GM18858 (cell line): ENCODE data around the gene LCA5L.

ENCODE experiments used
- ATAC-seq: cut with Tn5 transposase; IDR thresholded peaks from one replicate; pipeline ENCODE4 v1.9.1; 2021; ENCODE audit not compliant: unreplicated experiment

The LCA5L gene

GRCh38 chr21:39445321-39446269 is at the start of gene LCA5L:
Gene LCA5L (minus strand): TSS chr21:39445778. CDS start chr21:39428493, 17,285 bp downstream.
- peak; percentile 78 for ATAC-seq

GRCh38 chr21:39489380-39489924 is 43.9 kb upstream of the LCA5L start:
- ATAC-seq: no peak

- no peak for ATAC-seq
These were observed 39.2 kb upstream of the LCA5L start for GRCh38 chr21:39484711-39485276.

- no peak for ATAC-seq
These were observed 38.3 kb upstream of the LCA5L start for GRCh38 chr21:39483917-39484316.

GRCh38 chr21:39481886-39482285 is 36.3 kb upstream of the LCA5L start:
- ATAC-seq: no peak

- ATAC-seq: no peak
These were observed 34.7 kb upstream of the LCA5L start for GRCh38 chr21:39480271-39480670.

- ATAC-seq: no peak
These were observed 34.2 kb upstream of the LCA5L start for GRCh38 chr21:39479814-39480182.

GRCh38 chr21:39479164-39479813 is 33.7 kb upstream of the LCA5L start:
- no peak for ATAC-seq

GRCh38 chr21:39474611-39475010 is 29.0 kb upstream of the LCA5L start:
- ATAC-seq: no peak

- no peak for ATAC-seq
These were observed 27.2 kb upstream of the LCA5L start for GRCh38 chr21:39472786-39473185.

- ATAC-seq: no peak
These were observed 26.0 kb upstream of the LCA5L start for GRCh38 chr21:39471598-39471997.

- no peak for ATAC-seq
These were observed 23.0 kb upstream of the LCA5L start for GRCh38 chr21:39468559-39468958.

- ATAC-seq: no peak
These were observed 22.2 kb upstream of the LCA5L start for GRCh38 chr21:39467746-39468145.

GRCh38 chr21:39466584-39466983 is 21.0 kb upstream of the LCA5L start:
- ATAC-seq: no peak

- ATAC-seq: no peak
These were observed 17.7 kb upstream of the LCA5L start for GRCh38 chr21:39463308-39463707.

GRCh38 chr21:39461419-39461818 is 15.8 kb upstream of the LCA5L start:
- ATAC-seq: peak; percentile 89

- ATAC-seq: no peak
These were observed 11.1 kb upstream of the LCA5L start for GRCh38 chr21:39456665-39457064.

GRCh38 chr21:39454949-39455668 is 9.5 kb upstream of the LCA5L start:
- ATAC-seq: no peak

GRCh38 chr21:39453571-39454179 is 8.1 kb upstream of the LCA5L start:
- ATAC-seq: no peak

- ATAC-seq: no peak
These were observed 7.4 kb upstream of the LCA5L start for GRCh38 chr21:39452970-39453342.
